BJ (cell line): ENCODE results near the gene GIMAP7. TPM values are rescaled to one million over a fixed set of nuclear protein-coding genes. Genes with fewer than 3 reads are reported as not detected.
"Not testable (repeated sequence)": the region's sequence is repeated elsewhere in the genome, so short reads cannot be mapped to it uniquely, and the experiment has no call there.

Experiments used
- CTCF ChIA-PET: fragments of 350-600 bp; formaldehyde crosslinking; extraction: SDS; loops from one replicate; lab custom pipeline; 2021; ENCODE audit warnings: antibody characterized with exemption, inconsistent platforms; lab: Yijun Ruan, JAX
- POLR2A ChIA-PET: fragments of 300-600 bp; sonication (Branson Sonifier 250); formaldehyde crosslinking; extraction: SDS; loops from one replicate; lab custom pipeline; 2021; ENCODE audit warnings: antibody characterized with exemption; lab: Charles Lee
- DNase-seq: peaks from one replicate; pipeline ENCODE4 v3.0.0-alpha.2; 2011; ENCODE audit warnings: low read depth
- H3K27me3 ChIP-seq: 2 replicates; pipeline ENCODE4 v1.6.0; 2011; ENCODE audit warnings: low read length; ENCODE audit not compliant: control insufficient read depth, insufficient read depth
- H3K36me3 ChIP-seq: 2 replicates; pipeline ENCODE4 v1.5.1; 2011; ENCODE audit warnings: low read length; ENCODE audit not compliant: control insufficient read depth, insufficient read depth
- H3K4me3 ChIP-seq: 2 replicates; pipeline ENCODE4 v1.5.1; 2011; ENCODE audit warnings: low read depth, mild to moderate bottlenecking, control low read depth, low read length
- polyA plus RNA-seq: library from polyadenylated mRNA; depleted of rRNA; stranded (reverse); fragments of >200 nt; gene quantifications from 2 replicates; pipeline ENCODE4 v1.2.3, GENCODE V29; 2011
- TF ChIP-seq, protein P1 (sequence below): IDR thresholded peaks from 2 replicates; pipeline ENCODE4 v1.5.1; 2011; ENCODE audit warnings: low read depth, mild to moderate bottlenecking, control low read depth, inconsistent platforms, low read length, moderate library complexity; ENCODE audit not compliant: insufficient read depth

The GIMAP7 gene
- polyA plus RNA-seq, 1 experiment = not detected

DNA sequence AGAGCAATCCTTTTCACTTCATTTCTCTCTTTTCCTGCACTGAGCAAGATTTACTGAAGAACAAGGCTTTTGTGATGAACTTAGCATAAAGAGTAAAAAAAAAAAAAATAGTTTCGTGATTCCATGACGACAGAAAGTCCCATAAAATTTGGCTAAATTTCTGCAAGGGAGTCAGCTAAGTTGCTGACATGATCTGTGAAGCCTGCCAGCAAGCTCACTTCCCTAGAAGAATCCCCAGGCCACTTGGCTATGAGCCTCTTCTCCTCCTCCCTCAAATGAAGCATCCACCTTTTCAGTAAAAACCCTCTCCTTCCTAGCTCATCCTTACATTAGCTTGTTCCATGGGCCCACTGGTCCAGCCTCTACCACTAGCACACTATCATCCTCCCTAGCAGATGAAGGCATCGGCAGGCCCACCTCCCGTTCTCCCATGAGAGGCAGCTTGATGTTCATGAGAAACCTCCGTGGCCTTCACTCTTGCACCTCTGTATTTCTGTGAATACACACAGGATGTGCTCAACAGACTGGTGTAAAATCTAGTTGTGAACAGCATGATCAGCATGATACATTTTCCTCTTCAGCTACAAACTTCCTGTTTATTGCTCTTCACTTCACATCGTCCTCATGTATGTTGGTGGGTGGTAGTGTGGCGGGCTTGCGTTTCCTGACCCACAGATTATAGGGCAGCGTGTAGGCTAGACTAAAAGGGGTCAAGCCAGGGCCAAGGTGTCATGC lies 33.3 kb upstream of the GIMAP7 start:
- no peaks in the 10 kb centered on the region for H3K27me3 ChIP-seq
- DNase-seq = no peak
- H3K36me3 ChIP-seq = no peaks in the 10 kb centered on the region
- ChIA-PET CTCF (no interaction called here), POLR2A (no interaction called here)
- TF ChIP-seq, protein P1, sequence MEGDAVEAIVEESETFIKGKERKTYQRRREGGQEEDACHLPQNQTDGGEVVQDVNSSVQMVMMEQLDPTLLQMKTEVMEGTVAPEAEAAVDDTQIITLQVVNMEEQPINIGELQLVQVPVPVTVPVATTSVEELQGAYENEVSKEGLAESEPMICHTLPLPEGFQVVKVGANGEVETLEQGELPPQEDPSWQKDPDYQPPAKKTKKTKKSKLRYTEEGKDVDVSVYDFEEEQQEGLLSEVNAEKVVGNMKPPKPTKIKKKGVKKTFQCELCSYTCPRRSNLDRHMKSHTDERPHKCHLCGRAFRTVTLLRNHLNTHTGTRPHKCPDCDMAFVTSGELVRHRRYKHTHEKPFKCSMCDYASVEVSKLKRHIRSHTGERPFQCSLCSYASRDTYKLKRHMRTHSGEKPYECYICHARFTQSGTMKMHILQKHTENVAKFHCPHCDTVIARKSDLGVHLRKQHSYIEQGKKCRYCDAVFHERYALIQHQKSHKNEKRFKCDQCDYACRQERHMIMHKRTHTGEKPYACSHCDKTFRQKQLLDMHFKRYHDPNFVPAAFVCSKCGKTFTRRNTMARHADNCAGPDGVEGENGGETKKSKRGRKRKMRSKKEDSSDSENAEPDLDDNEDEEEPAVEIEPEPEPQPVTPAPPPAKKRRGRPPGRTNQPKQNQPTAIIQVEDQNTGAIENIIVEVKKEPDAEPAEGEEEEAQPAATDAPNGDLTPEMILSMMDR = no peak
- no peak overlapping the region for H3K4me3 ChIP-seq

DNA sequence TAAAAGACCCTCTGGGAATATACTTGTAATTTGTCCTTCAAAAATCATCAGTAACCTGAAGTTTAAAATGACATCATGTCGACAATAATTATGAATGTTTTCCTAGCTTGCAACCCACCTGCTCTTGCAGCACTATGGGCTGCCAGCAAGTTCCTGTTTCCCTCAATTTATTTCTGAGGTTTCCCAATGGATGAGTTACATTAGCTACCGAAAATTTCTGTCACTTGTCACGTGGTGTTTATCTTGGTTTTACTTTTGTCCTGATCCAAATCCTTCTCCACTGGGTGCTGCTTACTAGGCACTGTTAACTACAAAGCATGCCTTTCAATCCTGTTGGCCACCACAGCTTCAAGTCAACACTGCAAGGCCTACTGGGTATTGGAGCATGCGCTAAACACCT lies 32.8 kb upstream of the GIMAP7 start:
- TF ChIP-seq, protein P1 = no peak
- CTCF ChIA-PET = no interaction called here
- no peaks in the 10 kb centered on the region for H3K36me3 ChIP-seq
- H3K4me3 ChIP-seq = no peak overlapping the region
- DNase-seq = no peak
- POLR2A ChIA-PET = no interaction called here
- H3K27me3 ChIP-seq = no peaks in the 10 kb centered on the region

GRCh38 chr7:150483514-150483913 lies 31.2 kb upstream of the GIMAP7 start:
- H3K4me3 ChIP-seq, H3K27me3 ChIP-seq, DNase-seq, POLR2A ChIA-PET, H3K36me3 ChIP-seq, CTCF ChIA-PET: not testable (repeated sequence)

DNA sequence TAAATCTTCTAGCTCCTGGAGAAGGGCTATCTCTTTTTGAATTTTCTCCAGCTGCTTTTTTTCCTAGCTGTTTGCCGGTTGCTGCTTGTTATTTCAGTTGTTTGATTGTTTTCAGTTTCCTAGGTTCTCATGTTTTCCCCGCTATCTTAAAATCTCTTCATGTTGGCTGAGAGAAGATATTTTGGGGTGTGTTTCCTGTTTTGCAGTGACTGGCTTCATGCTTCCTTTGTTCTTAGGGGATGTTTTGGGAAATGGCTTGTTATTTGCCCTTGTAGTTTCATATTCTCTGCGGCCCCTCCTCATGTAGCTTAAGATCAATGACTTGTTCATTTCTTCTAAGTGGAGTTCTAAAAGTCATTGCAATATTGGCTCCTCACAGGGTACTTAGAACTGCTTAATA lies 30.6 kb upstream of the GIMAP7 start:
- DNase-seq, POLR2A ChIA-PET, H3K4me3 ChIP-seq, H3K36me3 ChIP-seq, CTCF ChIA-PET, H3K27me3 ChIP-seq: not testable (repeated sequence)

- Histone ChIP-seq H3K36me3 (no peaks in the 10 kb centered on the region), H3K4me3 (no peak overlapping the region), H3K27me3 (no peaks in the 10 kb centered on the region)
- ChIA-PET CTCF (no interaction called here), POLR2A (no interaction called here)
- TF ChIP-seq, protein P1 = no peak
- no peak for DNase-seq
These were observed 27.0 kb upstream of the GIMAP7 start for GRCh38 chr7:150487625-150488024.

DNA sequence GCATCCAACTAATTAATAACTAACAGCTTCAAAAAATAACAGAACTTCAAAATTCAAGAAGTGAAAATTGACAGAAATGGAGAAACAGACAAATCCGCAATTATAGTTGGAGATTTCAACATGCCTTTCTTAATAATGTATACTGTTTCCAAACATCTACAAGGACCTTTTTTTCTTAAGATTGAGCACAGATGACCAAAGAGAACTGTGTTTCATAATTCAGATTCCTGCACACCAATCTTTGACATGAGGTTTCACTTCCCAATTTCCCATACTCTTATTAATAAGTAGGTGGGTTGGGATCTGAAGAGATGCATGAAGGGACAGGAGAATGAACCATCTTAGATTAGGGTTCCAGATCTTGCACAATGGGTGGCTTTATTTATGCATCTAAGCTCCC lies 24.9 kb upstream of the GIMAP7 start:
- H3K4me3 ChIP-seq = no peak overlapping the region
- ChIA-PET CTCF (no interaction called here), POLR2A (no interaction called here)
- DNase-seq = no peak
- no peaks in the 10 kb centered on the region for H3K27me3 ChIP-seq
- TF ChIP-seq, protein P1 = no peak
- H3K36me3 ChIP-seq = no peaks in the 10 kb centered on the region

- H3K27me3 ChIP-seq, POLR2A ChIA-PET, DNase-seq, CTCF ChIA-PET, H3K36me3 ChIP-seq, H3K4me3 ChIP-seq: not testable (repeated sequence)
These were observed 21.2 kb upstream of the GIMAP7 start for GRCh38 chr7:150493442-150493841.
